NT2/D1 (cell line): ENCODE measurements around the gene RAB34.

Source experiments
- DNase-seq: peaks from one replicate; pipeline ENCODE4 v3.0.0-alpha.2; 2011; ENCODE audit warnings: low read depth, low spot score
- H3K27me3 ChIP-seq: 2 replicates; pipeline ENCODE4 v1.6.0; 2011; ENCODE audit warnings: mild to moderate bottlenecking; ENCODE audit not compliant: insufficient read length, insufficient read depth
- H3K36me3 ChIP-seq: 2 replicates; pipeline ENCODE4 v1.6.1; 2011; ENCODE audit warnings: mild to moderate bottlenecking, low read length, mixed read lengths; ENCODE audit not compliant: insufficient read depth, insufficient read length
- H3K4me1 ChIP-seq: 2 replicates; pipeline ENCODE4 v1.5.1; 2011; ENCODE audit not compliant: insufficient read depth, insufficient read length
- H3K4me3 ChIP-seq: 2 replicates; pipeline ENCODE4 v1.5.1; 2011; ENCODE audit warnings: low read depth; ENCODE audit not compliant: insufficient read length
- H3K9ac ChIP-seq: 2 replicates; pipeline ENCODE4 v1.6.0; 2011; ENCODE audit warnings: low read depth; ENCODE audit not compliant: insufficient read length
- H3K9me3 ChIP-seq: 2 replicates; pipeline ENCODE4 v1.5.1; 2011; ENCODE audit warnings: mild to moderate bottlenecking, low read length; ENCODE audit not compliant: insufficient read depth
- SUZ12 ChIP-seq: IDR thresholded peaks from 2 replicates; pipeline ENCODE4 v1.6.1; 2011; ENCODE audit not compliant: insufficient read length, insufficient read depth; ENCODE audit errors: extremely low read depth
- YY1 ChIP-seq: IDR thresholded peaks from 2 replicates; pipeline ENCODE4 v1.6.1; 2011; ENCODE audit not compliant: insufficient read length, insufficient read depth
- ZNF274 ChIP-seq: IDR thresholded peaks from 2 replicates; pipeline ENCODE4 v1.6.1; 2011; ENCODE audit warnings: mild to moderate bottlenecking, low read depth, low read length

RAB34 gene

DNA sequence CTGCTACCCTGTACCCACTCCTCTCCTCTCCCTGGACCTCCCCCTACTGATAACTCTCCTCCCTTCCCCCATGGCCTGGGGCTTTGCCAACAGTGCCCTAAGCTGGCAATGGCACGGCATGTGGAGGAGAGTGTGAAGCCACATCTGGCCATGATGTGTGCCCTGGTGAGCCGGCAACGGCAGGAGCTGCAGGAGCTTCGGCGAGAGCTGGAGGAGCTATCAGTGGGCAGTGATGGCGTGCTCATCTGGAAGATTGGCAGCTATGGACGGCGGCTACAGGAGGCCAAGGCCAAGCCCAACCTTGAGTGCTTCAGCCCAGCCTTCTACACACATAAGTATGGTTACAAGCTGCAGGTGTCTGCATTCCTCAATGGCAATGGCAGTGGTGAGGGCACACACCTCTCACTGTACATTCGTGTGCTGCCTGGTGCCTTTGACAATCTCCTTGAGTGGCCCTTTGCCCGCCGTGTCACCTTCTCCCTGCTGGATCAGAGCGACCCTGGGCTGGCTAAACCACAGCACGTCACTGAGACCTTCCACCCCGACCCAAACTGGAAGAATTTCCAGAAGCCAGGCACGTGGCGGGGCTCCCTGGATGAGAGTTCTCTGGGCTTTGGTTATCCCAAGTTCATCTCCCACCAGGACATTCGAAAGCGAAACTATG is 31.3 kb upstream of the RAB34 start:
- Histone ChIP-seq H3K4me3 (no peak overlapping the region), H3K9me3 (no peaks in the 10 kb centered on the region; the same call in 1 of the 2 replicates), H3K4me1 (peaks cover 17% of the 10 kb centered on the region), H3K27me3 (no peaks in the 10 kb centered on the region), H3K36me3 (peaks cover 70% of the 10 kb centered on the region), H3K9ac (no peak overlapping the region)
- no peak for DNase-seq
- TF ChIP-seq SUZ12: no peak
- TF ChIP-seq ZNF274: no peak
- TF ChIP-seq YY1: no peak

DNA sequence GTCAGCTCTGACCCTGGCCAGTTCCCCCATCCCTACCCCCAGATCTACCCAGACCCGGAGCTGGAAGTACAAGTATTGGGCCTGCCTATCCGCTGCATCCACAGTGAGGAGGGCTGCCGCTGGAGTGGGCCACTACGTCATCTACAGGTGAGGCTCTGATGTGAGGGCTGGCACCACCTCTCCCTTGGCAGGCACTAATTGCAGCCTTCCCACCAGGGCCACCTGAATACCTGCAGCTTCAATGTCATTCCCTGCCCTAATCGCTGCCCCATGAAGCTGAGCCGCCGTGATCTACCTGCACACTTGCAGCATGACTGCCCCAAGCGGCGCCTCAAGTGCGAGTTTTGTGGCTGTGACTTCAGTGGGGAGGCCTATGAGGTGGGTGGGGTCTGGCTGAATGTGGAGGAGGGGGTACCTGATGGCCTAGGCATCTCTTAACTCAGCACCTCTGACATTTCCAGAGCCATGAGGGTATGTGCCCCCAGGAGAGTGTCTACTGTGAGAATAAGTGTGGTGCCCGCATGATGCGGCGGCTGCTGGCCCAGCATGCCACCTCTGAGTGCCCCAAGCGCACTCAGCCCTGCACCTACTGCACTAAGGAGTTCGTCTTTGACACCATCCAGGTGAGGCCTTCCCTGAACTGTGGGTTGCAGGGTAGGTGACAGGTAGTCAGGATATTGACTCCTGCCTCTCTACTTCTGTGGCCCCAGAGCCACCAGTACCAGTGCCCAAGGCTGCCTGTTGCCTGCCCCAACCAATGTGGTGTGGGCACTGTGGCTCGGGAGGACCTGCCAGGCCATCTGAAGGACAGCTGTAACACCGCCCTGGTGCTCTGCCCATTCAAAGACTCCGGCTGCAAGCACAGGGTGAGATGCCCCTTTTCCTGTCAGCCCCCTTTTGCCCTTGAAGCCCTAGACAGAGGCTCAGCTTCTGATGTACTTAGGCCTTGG is 30.4 kb upstream of the RAB34 start:
- H3K36me3 ChIP-seq: peaks cover 70% of the 10 kb centered on the region
- H3K9ac ChIP-seq: no peak overlapping the region
- DNase-seq: no peak
- H3K9me3 ChIP-seq: no peaks in the 10 kb centered on the region; the same call in 1 of the 2 replicates
- peaks cover 17% of the 10 kb centered on the region for H3K4me1 ChIP-seq
- no peak overlapping the region for H3K4me3 ChIP-seq
- H3K27me3 ChIP-seq: no peaks in the 10 kb centered on the region
- no peak for TF ChIP-seq YY1
- no peak for TF ChIP-seq SUZ12
- TF ChIP-seq ZNF274: no peak

- Histone ChIP-seq H3K9me3 (no peaks in the 10 kb centered on the region; the same call in 1 of the 2 replicates), H3K27me3 (no peaks in the 10 kb centered on the region), H3K9ac (peak overlapping the region; percentile 10), H3K4me1 (peaks cover 17% of the 10 kb centered on the region), H3K4me3 (no peak overlapping the region), H3K36me3 (peaks cover 65% of the 10 kb centered on the region)
- TF ChIP-seq YY1 (no peak), SUZ12 (no peak), ZNF274 (no peak)
- no peak for DNase-seq
These were observed 29.5 kb upstream of the RAB34 start for GRCh38 chr17:28747051-28747691.

- Histone ChIP-seq H3K9ac (peak overlapping the region; percentile 74), H3K36me3 (peaks cover 63% of the 10 kb centered on the region), H3K4me3 (no peak overlapping the region), H3K27me3 (no peaks in the 10 kb centered on the region), H3K4me1 (peaks cover 17% of the 10 kb centered on the region), H3K9me3 (no peaks in the 10 kb centered on the region; the same call in 1 of the 2 replicates)
- TF ChIP-seq ZNF274: no peak
- TF ChIP-seq SUZ12: no peak
- no peak for TF ChIP-seq YY1
- no peak for DNase-seq
These were observed 29.0 kb upstream of the RAB34 start for GRCh38 chr17:28746611-28747050.

DNA sequence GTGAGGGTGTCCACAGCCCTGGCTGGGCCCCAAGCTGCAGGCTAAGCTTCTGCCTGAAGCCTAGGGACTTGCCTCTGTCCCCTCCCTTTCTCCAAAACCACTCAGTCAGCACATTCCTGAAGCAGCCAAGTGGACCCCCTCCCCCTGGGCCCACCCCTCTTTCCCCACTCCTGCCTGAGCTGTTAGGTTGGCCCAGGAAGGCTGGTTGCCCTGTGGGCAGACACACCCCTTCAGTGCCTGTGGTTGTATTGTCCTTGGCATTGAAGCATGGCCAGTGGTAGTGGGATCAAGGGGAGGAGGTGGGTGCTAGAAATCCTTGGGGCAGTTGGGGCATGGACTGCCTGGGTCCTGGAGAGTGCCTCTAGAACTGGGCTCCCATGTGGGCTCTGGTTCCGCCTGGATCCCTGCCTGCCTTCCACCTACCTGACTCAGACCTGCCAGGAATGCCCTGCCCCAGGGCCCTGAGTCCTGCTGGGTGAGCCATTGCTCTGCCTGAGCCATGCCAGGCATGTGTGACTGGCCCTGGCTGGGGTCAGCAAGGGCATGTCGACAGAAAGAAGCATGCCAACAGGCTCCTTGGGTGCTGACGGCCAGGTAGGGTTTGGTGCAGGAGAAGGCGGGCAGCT is 28.2 kb upstream of the RAB34 start:
- H3K36me3 ChIP-seq: peaks cover 57% of the 10 kb centered on the region
- H3K27me3 ChIP-seq: no peaks in the 10 kb centered on the region
- H3K9me3 ChIP-seq: no peaks in the 10 kb centered on the region; the same call in 1 of the 2 replicates
- no peak for DNase-seq
- TF ChIP-seq SUZ12 (no peak), YY1 (no peak), ZNF274 (no peak)
- H3K9ac ChIP-seq: peak overlapping the region; percentile 92
- H3K4me1 ChIP-seq: peaks cover 17% of the 10 kb centered on the region
- H3K4me3 ChIP-seq: peak overlapping the region; percentile 81

GRCh38 chr17:28744972-28745785 is 27.5 kb upstream of the RAB34 start:
- Histone ChIP-seq H3K9me3 (no peaks in the 10 kb centered on the region), H3K4me1 (peaks cover 17% of the 10 kb centered on the region), H3K36me3 (peaks cover 56% of the 10 kb centered on the region), H3K4me3 (peak overlapping the region; percentile 81), H3K9ac (peak overlapping the region; percentile 92), H3K27me3 (no peaks in the 10 kb centered on the region)
- no peak for DNase-seq
- TF ChIP-seq YY1 (no peak), ZNF274 (no peak), SUZ12 (no peak)
